TTC549 (cell line): Measurements from ENCODE around the gene MYBPC3.

Experiments used
- FAIRE-seq: peaks from 2 replicates; lab custom pipeline; 2012; peaks lifted over from hg19 to GRCh38; lab: Jason Lieb, UNC

Gene MYBPC3

GRCh38 chr11:47384498-47384897 lies 32.0 kb upstream of the MYBPC3 start:
- no peak for FAIRE-seq

- FAIRE-seq, result no peak
Observed at GRCh38 chr11:47383071-47383470, 30.6 kb upstream of the MYBPC3 start.

- no peak for FAIRE-seq
Observed at GRCh38 chr11:47380078-47380477, 27.6 kb upstream of the MYBPC3 start.

GRCh38 chr11:47379317-47379716 lies 26.8 kb upstream of the MYBPC3 start:
- FAIRE-seq, result no peak

- no peak for FAIRE-seq
Observed at GRCh38 chr11:47378836-47379170, 26.3 kb upstream of the MYBPC3 start.

GRCh38 chr11:47378010-47378835 lies 25.7 kb upstream of the MYBPC3 start, which contains the start of gene SPI1:
TSS of gene SPI1 (minus strand) at chr11:47378547. CDS start at chr11:47378353, 194 bp downstream.
- no peak for FAIRE-seq

- no peak for FAIRE-seq
Observed at GRCh38 chr11:47377571-47378009, 25.1 kb upstream of the MYBPC3 start.

- no peak for FAIRE-seq
Observed at GRCh38 chr11:47376525-47377371, 24.2 kb upstream of the MYBPC3 start.

GRCh38 chr11:47376107-47376524 lies 23.6 kb upstream of the MYBPC3 start:
- FAIRE-seq, result no peak

- FAIRE-seq, result no peak
Observed at GRCh38 chr11:47375546-47376085, 23.1 kb upstream of the MYBPC3 start.

- no peak for FAIRE-seq
Observed at GRCh38 chr11:47375020-47375419, 22.5 kb upstream of the MYBPC3 start.

- FAIRE-seq, result no peak
Observed at GRCh38 chr11:47374720-47375019, 22.2 kb upstream of the MYBPC3 start.

GRCh38 chr11:47373876-47374719 lies 21.6 kb upstream of the MYBPC3 start:
- no peak for FAIRE-seq

GRCh38 chr11:47372422-47372821 lies 19.9 kb upstream of the MYBPC3 start:
- no peak for FAIRE-seq

- FAIRE-seq, result no peak
Observed at GRCh38 chr11:47369676-47370075, 17.2 kb upstream of the MYBPC3 start.

- no peak for FAIRE-seq
Observed at GRCh38 chr11:47366020-47366490, 13.6 kb upstream of the MYBPC3 start.

GRCh38 chr11:47361419-47361818 lies 8.9 kb upstream of the MYBPC3 start:
- FAIRE-seq, result no peak

GRCh38 chr11:47360341-47360740 lies 7.8 kb upstream of the MYBPC3 start:
- FAIRE-seq, result no peak

GRCh38 chr11:47359586-47359985 lies 7.1 kb upstream of the MYBPC3 start:
- no peak for FAIRE-seq

- no peak for FAIRE-seq
Observed at GRCh38 chr11:47359162-47359561, 6.7 kb upstream of the MYBPC3 start.

- no peak for FAIRE-seq
Observed at GRCh38 chr11:47358731-47359051, 6.2 kb upstream of the MYBPC3 start.

- no peak for FAIRE-seq
Observed at GRCh38 chr11:47357985-47358730, 5.7 kb upstream of the MYBPC3 start.
